CD4-positive, alpha-beta T cell treated with Interleukin-6 for 4 hours (primary cell): ENCODE measurements around the gene OR10H3.
"Not testable (repeated sequence)": the region's sequence is repeated elsewhere in the genome, so short reads cannot be mapped to it uniquely, and the experiment has no call there.

Experiments
- DNase-seq: peaks from one replicate; pipeline ENCODE4 v3.0.0-alpha.2; 2020; ENCODE audit warnings: mixed read lengths

Gene OR10H3

DNA sequence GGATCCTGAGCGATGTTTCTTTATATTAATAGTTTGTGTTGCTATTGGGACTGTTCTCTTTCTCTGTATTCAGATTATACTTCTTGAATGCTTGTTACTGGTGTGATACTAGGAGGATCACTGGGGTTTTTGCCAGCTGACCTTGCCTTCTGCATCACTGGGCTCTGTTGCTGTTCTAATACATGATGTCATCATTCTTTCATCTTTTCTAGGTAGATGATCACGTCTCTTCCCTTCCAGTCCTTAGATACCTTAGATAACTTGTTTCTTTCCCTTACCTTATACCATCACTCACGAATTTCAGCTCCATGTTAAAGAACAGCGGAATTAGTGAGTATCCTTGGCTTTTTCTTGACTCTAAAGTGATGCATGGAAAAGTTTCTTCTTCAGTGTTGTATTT, at the start of gene OR10H3:
Gene OR10H3, plus strand, starts transcription at position 264 of the 400 bp plus-strand sequence. CDS start 3,408 bp downstream, outside the sequence.
- no peak for DNase-seq

DNA sequence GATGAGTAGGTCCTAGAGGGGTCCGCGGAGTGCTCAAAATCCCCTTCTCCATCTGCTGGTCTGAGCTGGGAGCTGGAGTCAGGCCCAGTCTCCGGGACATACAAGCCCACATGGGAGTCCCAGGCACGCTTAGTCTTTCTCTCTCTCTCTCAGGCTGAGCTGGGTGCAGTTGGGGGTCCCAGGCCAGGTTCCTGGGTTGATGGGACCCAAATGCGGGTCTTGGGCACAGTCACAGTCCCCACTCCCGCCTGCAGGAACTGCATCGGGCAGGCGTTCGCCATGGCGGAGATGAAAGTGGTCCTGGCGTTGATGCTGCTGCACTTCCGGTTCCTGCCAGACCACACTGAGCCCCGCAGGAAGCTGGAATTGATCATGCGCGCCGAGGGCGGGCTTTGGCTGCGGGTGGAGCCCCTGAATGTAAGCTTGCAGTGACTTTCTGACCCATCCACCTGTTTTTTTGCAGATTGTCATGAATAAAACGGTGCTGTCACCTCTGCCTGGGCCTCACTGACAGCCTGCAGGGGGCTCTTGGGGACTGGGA, 41.1 kb upstream of the OR10H3 start:
- no peak for DNase-seq

- DNase-seq, result no peak
Measured at GRCh38 chr19:15701757-15702533, 35.8 kb upstream of the OR10H3 start.

GRCh38 chr19:15702534-15702930, 35.3 kb upstream of the OR10H3 start:
- DNase-seq, result peak; percentile 21

GRCh38 chr19:15714638-15715037, 23.1 kb upstream of the OR10H3 start:
- DNase-seq, result no peak

- DNase-seq, result no peak
Measured at GRCh38 chr19:15715642-15716041, 22.1 kb upstream of the OR10H3 start.

GRCh38 chr19:15717809-15718208, 20.0 kb upstream of the OR10H3 start:
- no peak for DNase-seq

DNA sequence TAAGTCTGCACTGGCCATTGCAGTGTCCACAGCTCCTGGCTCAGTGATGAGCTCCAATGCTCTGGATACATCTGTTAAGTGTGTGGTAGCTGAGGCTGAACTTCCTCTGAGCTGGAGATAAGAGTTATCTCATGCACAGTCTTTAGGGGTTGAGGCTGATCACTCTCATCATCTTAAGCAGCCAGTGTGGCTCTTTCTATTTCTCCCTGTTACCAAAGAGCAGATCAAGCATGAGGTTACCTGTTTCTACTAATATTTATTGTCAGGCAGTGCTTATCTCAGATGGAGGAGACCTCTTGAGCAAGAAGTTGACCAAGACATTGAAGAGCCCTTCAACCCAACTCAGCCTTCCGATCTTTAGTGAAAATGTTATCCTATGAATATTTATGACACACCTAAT, 16.5 kb upstream of the OR10H3 start:
- no peak for DNase-seq

DNA sequence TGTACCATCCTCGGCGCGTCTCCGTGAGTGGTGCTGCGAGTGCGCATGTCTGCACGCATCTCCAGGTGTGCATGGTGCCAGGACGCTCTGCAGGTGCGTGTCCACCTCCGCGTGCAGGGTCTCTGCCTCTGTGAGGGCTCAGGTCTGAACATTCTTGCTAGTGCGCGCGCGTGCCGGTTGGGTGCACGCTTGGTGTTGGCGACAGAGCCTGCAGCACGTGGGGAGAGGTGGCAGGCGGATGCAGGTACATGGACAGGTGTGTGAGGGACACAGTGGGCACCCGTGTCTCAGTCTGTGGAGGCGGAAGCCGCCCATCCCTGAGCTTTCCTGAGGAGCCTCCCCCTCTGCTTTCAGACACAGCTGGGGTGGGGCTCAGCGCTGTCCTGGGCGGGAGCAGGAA, 14.8 kb upstream of the OR10H3 start:
- DNase-seq, result no peak

DNA sequence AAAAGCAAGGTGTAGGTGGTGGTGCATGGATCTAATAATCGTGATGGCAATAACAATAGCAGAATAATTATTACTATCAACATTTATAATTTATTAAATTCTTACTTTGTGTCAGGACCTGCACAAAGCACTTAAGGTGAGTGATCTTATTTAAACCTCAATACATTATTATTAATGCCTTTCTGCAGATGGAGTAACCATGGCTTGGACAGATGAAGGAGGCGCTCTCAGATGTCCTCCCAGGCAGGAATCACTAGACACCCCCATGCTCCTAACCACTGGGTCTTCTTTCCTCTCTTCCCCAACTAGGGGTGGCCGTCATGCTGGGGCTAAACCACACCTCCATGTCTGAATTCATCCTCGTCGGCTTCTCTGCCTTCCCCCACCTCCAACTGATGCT, 10.1 kb upstream of the OR10H3 start, which contains the start of gene OR10H2:
Gene OR10H2, plus strand, starts transcription at position 301 of the 400 bp plus-strand sequence. Its CDS starts 20 bp downstream, at position 321.
- DNase-seq, result no peak

GRCh38 chr19:15730538-15730937, 7.2 kb upstream of the OR10H3 start:
- no peak for DNase-seq

DNA sequence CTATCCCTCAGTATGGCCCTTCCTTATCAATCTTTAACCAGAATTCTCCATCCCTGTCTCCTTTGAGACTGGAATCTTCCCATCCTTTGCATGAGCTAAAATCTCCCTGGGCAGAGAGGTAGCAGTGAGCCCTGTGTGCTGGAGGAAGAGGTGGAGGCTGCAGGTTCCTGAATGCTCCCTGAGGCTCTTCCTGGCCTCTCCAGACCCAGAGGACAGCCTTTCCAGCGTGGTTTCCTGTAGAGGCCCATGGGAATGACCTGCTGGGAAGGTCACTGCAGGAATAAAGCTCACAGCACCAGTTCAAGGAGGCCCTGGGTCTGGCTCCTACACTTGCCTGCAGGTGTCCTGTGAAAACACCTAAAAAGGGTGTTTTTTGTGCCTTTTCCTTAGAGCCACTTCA, 5.4 kb upstream of the OR10H3 start:
- DNase-seq, result no peak

GRCh38 chr19:15733895-15734294, 3.9 kb upstream of the OR10H3 start:
- no peak for DNase-seq

DNA sequence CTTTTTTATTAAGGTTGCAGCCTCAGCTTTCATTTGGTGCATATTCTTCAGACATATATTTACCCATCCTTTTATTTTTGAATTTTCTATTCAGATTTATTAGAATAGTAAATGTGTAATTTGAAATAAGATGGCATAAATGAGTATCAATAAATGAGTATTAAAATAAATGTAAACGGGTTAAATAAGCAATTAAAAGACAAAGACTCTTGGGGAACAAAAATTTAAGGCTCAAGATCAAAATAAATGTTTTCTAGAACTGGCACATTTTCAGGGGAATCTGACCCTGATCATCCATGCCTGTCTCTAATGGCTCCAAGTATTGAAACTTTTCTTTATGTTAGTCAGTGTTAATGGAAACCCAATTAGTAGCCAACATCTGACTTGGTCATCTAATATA, 3.0 kb downstream of the OR10H3 start:
- DNase-seq, result no peak

DNA sequence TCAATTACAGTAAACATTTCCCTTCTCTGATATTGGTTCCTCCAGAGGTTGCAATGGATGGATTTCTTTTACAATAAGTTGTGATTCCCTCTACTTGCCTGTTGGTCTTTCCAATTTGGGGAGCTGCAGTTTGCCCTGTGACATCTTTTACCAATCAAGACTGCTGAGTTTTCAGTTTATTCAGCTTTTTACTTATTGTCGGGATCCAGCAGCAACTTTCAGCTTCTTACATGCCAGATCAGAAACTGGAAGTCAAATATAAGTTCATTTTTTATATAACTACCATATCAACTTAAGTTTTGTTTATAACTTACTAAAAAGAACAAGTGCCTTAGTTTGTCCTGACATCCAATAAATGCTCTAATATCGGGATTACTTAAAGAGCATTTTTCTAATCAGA, 10.5 kb downstream of the OR10H3 start:
- DNase-seq, result no peak

GRCh38 chr19:15758379-15758778, 20.6 kb downstream of the OR10H3 start:
- DNase-seq, result no peak

- no peak for DNase-seq
Measured at GRCh38 chr19:15759962-15760565, 22.3 kb downstream of the OR10H3 start.

GRCh38 chr19:15769586-15769985, 31.8 kb downstream of the OR10H3 start:
- no peak for DNase-seq

DNA sequence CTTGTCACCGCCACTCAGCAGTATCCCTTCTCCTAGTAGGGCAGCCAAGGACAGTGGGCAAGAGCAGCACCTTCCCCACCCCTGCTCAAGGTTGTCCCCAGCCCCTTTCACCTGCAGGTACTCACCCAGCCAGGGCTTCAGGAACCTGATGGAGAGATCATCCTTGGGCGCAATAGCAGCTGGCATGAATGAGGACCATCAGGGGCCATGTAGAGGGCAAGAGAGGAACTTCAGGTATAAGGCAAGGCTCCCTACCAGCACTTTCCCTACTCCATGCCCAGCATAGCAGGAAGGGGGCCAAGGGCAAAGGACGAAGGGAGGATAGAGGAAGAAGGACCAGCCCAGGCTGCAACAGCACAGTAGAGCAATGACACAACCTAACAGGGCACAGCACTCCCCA, 36.4 kb downstream of the OR10H3 start:
- not testable (repeated sequence) for DNase-seq

DNA sequence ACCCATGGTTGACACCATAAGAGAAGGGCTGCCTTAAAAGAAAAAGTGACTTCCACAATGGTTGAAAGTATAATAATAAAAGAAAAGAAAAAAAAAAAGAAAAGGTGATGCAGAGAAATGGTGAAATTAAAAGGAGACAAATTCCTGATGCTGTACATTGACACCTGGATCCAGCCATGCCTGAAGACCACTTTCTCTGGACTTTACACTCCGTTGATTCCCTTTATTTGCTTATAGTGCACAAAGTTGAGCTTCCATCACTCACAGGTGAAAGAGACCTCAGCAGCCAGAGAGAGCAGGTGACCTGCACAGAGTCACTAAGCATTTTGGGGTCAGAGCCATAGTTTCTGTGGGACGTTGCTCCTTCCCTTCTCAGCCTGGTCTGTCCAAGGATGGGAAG, 37.5 kb downstream of the OR10H3 start:
- no peak for DNase-seq

- DNase-seq, result no peak
Measured at GRCh38 chr19:15776264-15776663, 38.5 kb downstream of the OR10H3 start.

- no peak for DNase-seq
Measured at GRCh38 chr19:15776991-15777970, 39.5 kb downstream of the OR10H3 start.
